ENCODE measurements around the gene DGKZ. TPM values are rescaled to one million over a fixed set of nuclear protein-coding genes. Genes with fewer than 3 reads are reported as not detected.

DGKZ gene
- total and polyA plus RNA-seq, 4 donors: 33.3 to 63.2 (median 44.1) TPM

GRCh38 chr11:46331282-46331984 lies 15.8 kb upstream of the DGKZ start:
- Histone ChIP-seq H3K9ac (ENCODE audit: insufficient read depth in 1 of 2, low read length in 2 of 2) (no peak overlapping the region), H3K9me3 (ENCODE audit: control insufficient read depth in 4 of 4, insufficient read depth in 3 of 4, low read length in 3 of 4) (peaks cover 0 to 3% (median 0%) of the 10 kb centered on the region in 4 donors), H3K27me3 (ENCODE audit: control insufficient read depth in 3 of 3, insufficient read depth in 3 of 3, low read length in 2 of 3) (peaks cover 0 to 38% (median 24%) of the 10 kb centered on the region in 3 donors), H3K36me3 (ENCODE audit: control insufficient read depth in 4 of 4, insufficient read depth in 4 of 4, low read length in 4 of 4) (no peaks in the 10 kb centered on the region), H3K4me3 (no peak overlapping the region), H3K27ac (ENCODE audit: low read depth in 1 of 2, low read length in 1 of 2) (no peak overlapping the region), H3K4me1 (ENCODE audit: control insufficient read depth in 5 of 5, insufficient read depth in 5 of 5, low read length in 5 of 5) (peaks cover 0 to 22% (median 6%) of the 10 kb centered on the region in 5 donors)
- WGBS, 2 donors: 31 to 40% methylated on average over 5 of the region's 5 CpGs
- no peak for DNase-seq
- no peak for ATAC-seq (ENCODE audit: insufficient read depth, low FRiP score)
- TF ChIP-seq CTCF (IDR thresholded peaks at IDR 0.05; ENCODE audit: control extremely low read depth, extremely low read depth): no peak

GRCh38 chr11:46332093-46332567 lies 15.1 kb upstream of the DGKZ start:
- Histone ChIP-seq H3K9ac (ENCODE audit: insufficient read depth in 1 of 2, low read length in 2 of 2) (peak overlapping the region in 1 of 2 donors; percentile 23), H3K4me1 (ENCODE audit: control insufficient read depth in 5 of 5, insufficient read depth in 5 of 5, low read length in 5 of 5) (peaks cover 0 to 22% (median 6%) of the 10 kb centered on the region in 5 donors), H3K36me3 (ENCODE audit: control insufficient read depth in 4 of 4, insufficient read depth in 4 of 4, low read length in 4 of 4) (no peaks in the 10 kb centered on the region), H3K9me3 (ENCODE audit: control insufficient read depth in 4 of 4, insufficient read depth in 3 of 4, low read length in 3 of 4) (peaks cover 0 to 3% (median 0%) of the 10 kb centered on the region in 4 donors), H3K27ac (ENCODE audit: low read depth in 1 of 2, low read length in 1 of 2) (no peak overlapping the region), H3K27me3 (ENCODE audit: control insufficient read depth in 3 of 3, insufficient read depth in 3 of 3, low read length in 2 of 3) (peaks cover 0 to 38% (median 24%) of the 10 kb centered on the region in 3 donors), H3K4me3 (no peak overlapping the region)
- ATAC-seq (ENCODE audit: insufficient read depth, low FRiP score) (no peak), DNase-seq (no peak)
- WGBS, 2 donors: 30 to 31% methylated on average over 8 of the region's 8 CpGs
- TF ChIP-seq CTCF (IDR thresholded peaks at IDR 0.05; ENCODE audit: control extremely low read depth, extremely low read depth): no peak

- Histone ChIP-seq H3K9ac (ENCODE audit: insufficient read depth in 1 of 2, low read length in 2 of 2) (no peak overlapping the region), H3K9me3 (ENCODE audit: control insufficient read depth in 4 of 4, insufficient read depth in 3 of 4, low read length in 3 of 4) (peaks cover 0 to 3% (median 0%) of the 10 kb centered on the region in 4 donors), H3K4me1 (ENCODE audit: control insufficient read depth in 5 of 5, insufficient read depth in 5 of 5, low read length in 5 of 5) (peaks cover 0 to 22% (median 6%) of the 10 kb centered on the region in 5 donors), H3K27ac (ENCODE audit: low read depth in 1 of 2, low read length in 1 of 2) (no peak overlapping the region), H3K27me3 (ENCODE audit: control insufficient read depth in 3 of 3, insufficient read depth in 3 of 3, low read length in 2 of 3) (peaks cover 0 to 38% (median 24%) of the 10 kb centered on the region in 3 donors), H3K4me3 (peak overlapping the region; percentile 22), H3K36me3 (ENCODE audit: control insufficient read depth in 4 of 4, insufficient read depth in 4 of 4, low read length in 4 of 4) (no peaks in the 10 kb centered on the region)
- DNase-seq (peak in 1 of 3 donors; percentile 38), ATAC-seq (ENCODE audit: insufficient read depth, low FRiP score) (no peak)
- 1 to 2% methylated on average over 67 to 99 of the region's 99 CpGs for WGBS, 2 donors
- no peak for TF ChIP-seq CTCF (IDR thresholded peaks at IDR 0.05; ENCODE audit: control extremely low read depth, extremely low read depth)
Measured at GRCh38 chr11:46332568-46333393, 14.5 kb upstream of the DGKZ start.

Data from lung (tissue), 12 donors.